Measurements from ENCODE around the gene IFTAP. TPM values are rescaled to one million over a fixed set of nuclear protein-coding genes. Genes with fewer than 3 reads are reported as not detected.
"Not testable (repeated sequence)": the region's sequence is repeated elsewhere in the genome, so short reads cannot be mapped to it uniquely, and the experiment has no call there.

Gene IFTAP
- 0.75 and 2.2 TPM in 2 replicates for total RNA-seq

- intact Hi-C loops (cut with micrococcal nuclease), result no loop called here
- no peak for DNase-seq (ENCODE audit: low spot score)
- Mint-ChIP-seq H3K27me3 (ENCODE audit: low read depth) (peaks cover 42% of the 10 kb centered on the region), H3K27ac (no peak within 1 kb of the TSS), H3K4me1 (ENCODE audit: low read depth) (peaks cover 6% of the 10 kb centered on the region), H3K9me3 (no peaks in the 10 kb centered on the region), H3K4me3 (ENCODE audit: low read depth) (peak within 1 kb of the TSS; percentile 86), H3K36me3 (ENCODE audit: low read depth) (no peaks in the 10 kb centered on the region)
These were observed at the start of gene IFTAP for GRCh38 chr11:36594316-36594989. Gene IFTAP (plus strand): TSS chr11:36594502. CDS start chr11:36610104, 15,602 bp downstream.

GRCh38 chr11:36550385-36551115 lies 43.8 kb upstream of the IFTAP start:
- intact Hi-C loops (cut with micrococcal nuclease), result no loop called here
- Mint-ChIP-seq H3K4me3 (ENCODE audit: low read depth) (no peak overlapping the region), H3K27ac (no peak overlapping the region)

DNA sequence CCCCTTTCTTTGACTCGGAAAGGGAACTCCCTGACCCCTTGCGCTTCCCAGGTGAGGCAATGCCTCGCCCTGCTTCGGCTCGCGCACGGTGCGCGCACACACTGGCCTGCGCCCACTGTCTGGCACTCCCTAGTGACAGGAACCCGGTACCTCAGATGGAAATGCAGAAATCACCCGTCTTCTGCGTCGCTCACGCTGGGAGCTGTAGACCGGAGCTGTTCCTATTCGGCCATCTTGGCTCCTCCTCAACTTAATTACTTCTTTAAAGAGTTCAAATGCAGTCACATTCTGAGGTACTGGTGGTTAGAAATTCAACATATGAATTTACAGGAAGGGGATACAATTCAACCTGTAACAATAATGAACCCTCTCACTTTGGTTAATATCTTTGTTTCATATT lies 36.9 kb upstream of the IFTAP start:
- Mint-ChIP-seq H3K27me3 (ENCODE audit: low read depth) (peaks cover 18% of the 10 kb centered on the region), H3K9me3 (peaks cover 28% of the 10 kb centered on the region), H3K4me1 (ENCODE audit: low read depth) (peaks cover 28% of the 10 kb centered on the region)
- not testable (repeated sequence) for H3K27ac Mint-ChIP-seq; H3K4me3 Mint-ChIP-seq (ENCODE audit: low read depth); DNase-seq (ENCODE audit: low spot score); H3K36me3 Mint-ChIP-seq (ENCODE audit: low read depth)
- intact Hi-C loops (cut with micrococcal nuclease), result loop anchor here (5.0 kb wide), 2 partner anchors 45 to 205 kb away; partner anchors contain the start of gene TRAF6

More at GRCh38 chr11:36550385-36551115, 43.8 kb upstream of the IFTAP start:
- Mint-ChIP-seq H3K4me1 (ENCODE audit: low read depth) (no peaks in the 10 kb centered on the region), H3K36me3 (ENCODE audit: low read depth) (no peaks in the 10 kb centered on the region), H3K27me3 (ENCODE audit: low read depth) (peaks cover 38% of the 10 kb centered on the region), H3K9me3 (no peaks in the 10 kb centered on the region)
- DNase-seq (ENCODE audit: low spot score), result no peak

DNA sequence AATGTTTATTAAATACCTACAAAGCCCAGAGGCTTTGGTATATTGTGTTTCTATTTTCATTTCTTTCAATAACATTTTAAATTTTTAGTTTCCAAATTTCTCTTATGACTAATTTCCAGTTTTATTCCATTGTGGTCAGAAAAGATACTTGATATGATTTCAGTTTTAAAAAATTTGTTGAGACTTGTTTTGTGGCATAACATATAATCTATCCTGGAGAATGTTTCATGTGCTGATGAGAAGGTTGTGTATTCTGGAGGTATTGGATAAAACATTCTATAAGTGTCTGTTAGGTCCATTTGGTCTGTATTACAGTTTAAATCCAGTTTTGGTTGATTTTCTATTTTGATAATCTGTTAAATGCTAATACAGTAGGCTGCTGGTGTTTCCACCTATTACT lies 36.3 kb upstream of the IFTAP start:
- peaks cover 22% of the 10 kb centered on the region for H3K27me3 Mint-ChIP-seq (ENCODE audit: low read depth)
- H3K4me3 Mint-ChIP-seq (ENCODE audit: low read depth), result no peak overlapping the region
- intact Hi-C loops (cut with micrococcal nuclease), result loop anchor here (5.0 kb wide), 2 partner anchors 46 to 206 kb away; partner anchors contain the start of gene TRAF6
- DNase-seq (ENCODE audit: low spot score), result no peak
- H3K4me1 Mint-ChIP-seq (ENCODE audit: low read depth), result peaks cover 28% of the 10 kb centered on the region
- H3K27ac Mint-ChIP-seq, result no peak overlapping the region
- peaks cover 4% of the 10 kb centered on the region for H3K36me3 Mint-ChIP-seq (ENCODE audit: low read depth)
- H3K9me3 Mint-ChIP-seq, result peaks cover 28% of the 10 kb centered on the region

GRCh38 chr11:36558571-36559413 lies 35.5 kb upstream of the IFTAP start:
- intact Hi-C loops (cut with micrococcal nuclease), result loop anchor here (5.0 kb wide), 2 partner anchors 46 to 206 kb away; partner anchors contain the start of gene TRAF6
- peaks cover 28% of the 10 kb centered on the region for H3K9me3 Mint-ChIP-seq
- peak overlapping the region; percentile 60 for H3K27ac Mint-ChIP-seq
- H3K4me1 Mint-ChIP-seq (ENCODE audit: low read depth), result peaks cover 28% of the 10 kb centered on the region
- H3K36me3 Mint-ChIP-seq (ENCODE audit: low read depth), result peaks cover 4% of the 10 kb centered on the region
- DNase-seq (ENCODE audit: low spot score), result no peak
- peaks cover 24% of the 10 kb centered on the region for H3K27me3 Mint-ChIP-seq (ENCODE audit: low read depth)
- H3K4me3 Mint-ChIP-seq (ENCODE audit: low read depth), result peak overlapping the region; percentile 60

DNA sequence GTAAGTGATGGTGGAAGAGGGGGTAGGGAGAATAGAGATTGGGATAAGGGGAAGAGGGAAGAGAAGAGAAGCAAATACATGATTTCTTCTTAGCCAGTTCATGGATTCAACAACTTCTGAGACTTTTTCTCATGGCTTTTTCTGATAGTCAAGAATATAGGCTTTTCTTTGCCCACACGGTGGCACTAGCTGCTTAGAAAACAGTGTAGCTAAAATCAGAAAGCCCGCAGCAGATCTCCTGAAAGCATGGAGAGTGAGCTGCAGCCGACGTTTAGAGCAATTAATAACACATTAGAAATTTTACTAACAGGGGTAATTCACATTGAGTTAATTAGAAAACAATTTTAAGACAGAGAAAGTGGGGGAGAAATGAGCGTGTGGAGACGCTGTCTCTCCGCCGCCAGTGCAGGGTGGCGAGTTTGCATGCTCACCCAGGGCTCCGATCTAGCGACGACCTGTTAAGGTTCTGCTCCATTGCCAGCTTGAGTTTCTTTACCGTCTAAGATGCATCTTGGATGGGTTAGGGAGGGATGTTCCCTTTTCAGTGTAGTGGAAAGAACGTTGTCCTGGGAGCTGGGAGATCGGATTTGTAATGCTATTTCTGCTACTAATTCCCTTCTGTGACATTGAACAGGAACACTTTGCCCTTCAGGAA lies 29.8 kb upstream of the IFTAP start:
- H3K4me1 Mint-ChIP-seq (ENCODE audit: low read depth), result peaks cover 11% of the 10 kb centered on the region
- H3K27me3 Mint-ChIP-seq (ENCODE audit: low read depth), result peaks cover 62% of the 10 kb centered on the region
- H3K9me3 Mint-ChIP-seq, result peaks cover 7% of the 10 kb centered on the region
- H3K36me3 Mint-ChIP-seq (ENCODE audit: low read depth), result no peaks in the 10 kb centered on the region
- DNase-seq (ENCODE audit: low spot score), result peak; percentile 20
- H3K27ac Mint-ChIP-seq, result no peak overlapping the region
- peak overlapping the region; percentile 53 for H3K4me3 Mint-ChIP-seq (ENCODE audit: low read depth)
- intact Hi-C loops (cut with micrococcal nuclease), result loop anchor here (1.0 kb wide), 3 partner anchors 58 to 183 kb away; no protein-coding TSS in a partner anchor

DNA sequence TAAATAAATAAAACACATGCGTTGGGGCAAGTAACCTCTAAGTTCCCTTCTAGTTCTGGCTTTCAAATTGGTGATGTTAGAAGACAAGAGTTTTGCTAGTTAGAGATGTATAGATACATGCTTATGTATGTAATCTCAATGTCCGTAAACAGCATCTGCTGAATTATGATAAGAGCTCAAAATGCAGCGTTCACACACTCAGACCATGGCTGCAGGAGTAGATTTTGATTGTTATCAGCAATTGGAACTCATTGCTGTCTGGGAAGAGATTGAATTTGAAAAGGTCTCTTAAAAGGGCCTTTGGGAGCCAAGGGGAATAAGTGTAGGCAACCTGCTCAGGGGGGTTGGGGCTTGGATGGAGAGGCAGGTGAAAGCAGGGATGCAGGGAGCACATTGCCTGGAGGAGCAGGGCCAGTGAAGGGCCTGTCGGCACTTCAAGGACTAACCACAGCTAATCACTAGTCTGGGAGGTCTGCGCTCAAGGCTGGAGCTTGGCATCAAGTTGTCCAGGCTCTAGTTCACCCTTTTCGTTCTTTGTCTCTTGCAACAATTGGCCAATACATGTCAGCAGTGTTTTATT lies 29.2 kb upstream of the IFTAP start:
- peaks cover under 1% of the 10 kb centered on the region for H3K9me3 Mint-ChIP-seq
- DNase-seq (ENCODE audit: low spot score), result no peak
- H3K4me1 Mint-ChIP-seq (ENCODE audit: low read depth), result peaks cover 5% of the 10 kb centered on the region
- H3K27me3 Mint-ChIP-seq (ENCODE audit: low read depth), result peaks cover 59% of the 10 kb centered on the region
- no peak overlapping the region for H3K4me3 Mint-ChIP-seq (ENCODE audit: low read depth)
- intact Hi-C loops (cut with micrococcal nuclease), result no loop called here
- H3K36me3 Mint-ChIP-seq (ENCODE audit: low read depth), result no peaks in the 10 kb centered on the region
- H3K27ac Mint-ChIP-seq, result no peak overlapping the region

DNA sequence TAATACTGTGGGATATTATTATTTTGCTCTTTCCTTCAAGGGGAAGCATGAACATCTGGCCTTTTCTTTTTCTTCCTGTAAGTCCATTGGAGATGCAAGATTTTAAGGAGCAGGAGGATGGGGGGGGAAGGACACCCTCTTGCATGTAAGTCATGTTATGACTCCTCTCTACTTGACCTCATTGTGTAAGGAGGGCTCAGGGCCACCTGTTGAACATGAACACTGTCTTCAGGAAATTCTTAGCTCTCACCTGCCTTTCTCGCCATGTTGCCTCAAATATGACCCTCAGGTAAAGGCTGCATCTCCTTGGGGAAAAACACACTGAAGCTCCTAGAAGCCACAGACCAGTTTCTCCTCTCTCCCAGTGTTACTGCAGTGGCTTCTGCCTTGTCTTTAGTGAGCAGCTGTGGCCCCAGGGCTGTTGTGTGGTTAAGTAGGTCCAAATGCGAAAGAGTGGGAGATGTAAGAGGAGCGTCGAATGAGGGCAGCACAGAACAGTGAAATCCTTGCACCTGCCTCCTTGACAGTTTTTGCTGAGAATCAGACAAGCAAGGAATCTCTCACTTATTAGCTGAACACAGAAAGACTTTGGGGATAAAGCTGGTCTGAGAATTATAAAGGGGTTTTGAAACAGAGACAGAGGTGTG lies 27.8 kb upstream of the IFTAP start:
- H3K4me1 Mint-ChIP-seq (ENCODE audit: low read depth), result peaks cover 4% of the 10 kb centered on the region
- no peak overlapping the region for H3K4me3 Mint-ChIP-seq (ENCODE audit: low read depth)
- H3K27ac Mint-ChIP-seq, result no peak overlapping the region
- no peaks in the 10 kb centered on the region for H3K36me3 Mint-ChIP-seq (ENCODE audit: low read depth)
- intact Hi-C loops (cut with micrococcal nuclease), result no loop called here
- no peaks in the 10 kb centered on the region for H3K9me3 Mint-ChIP-seq
- peaks cover 62% of the 10 kb centered on the region for H3K27me3 Mint-ChIP-seq (ENCODE audit: low read depth)
- no peak for DNase-seq (ENCODE audit: low spot score)

- intact Hi-C loops (cut with micrococcal nuclease), result no loop called here
- Mint-ChIP-seq H3K9me3 (no peaks in the 10 kb centered on the region), H3K27me3 (ENCODE audit: low read depth) (peaks cover 62% of the 10 kb centered on the region), H3K27ac (no peak within 1 kb of the TSS), H3K4me1 (ENCODE audit: low read depth) (peaks cover 4% of the 10 kb centered on the region), H3K36me3 (ENCODE audit: low read depth) (no peaks in the 10 kb centered on the region), H3K4me3 (ENCODE audit: low read depth) (no peak within 1 kb of the TSS)
- DNase-seq (ENCODE audit: low spot score), result no peak
These were observed 26.6 kb upstream of the IFTAP start, which contains the start of gene RAG1 for GRCh38 chr11:36567694-36568093. Gene RAG1 (plus strand): TSS chr11:36568007. CDS start chr11:36573305, 5,298 bp downstream.

DNA sequence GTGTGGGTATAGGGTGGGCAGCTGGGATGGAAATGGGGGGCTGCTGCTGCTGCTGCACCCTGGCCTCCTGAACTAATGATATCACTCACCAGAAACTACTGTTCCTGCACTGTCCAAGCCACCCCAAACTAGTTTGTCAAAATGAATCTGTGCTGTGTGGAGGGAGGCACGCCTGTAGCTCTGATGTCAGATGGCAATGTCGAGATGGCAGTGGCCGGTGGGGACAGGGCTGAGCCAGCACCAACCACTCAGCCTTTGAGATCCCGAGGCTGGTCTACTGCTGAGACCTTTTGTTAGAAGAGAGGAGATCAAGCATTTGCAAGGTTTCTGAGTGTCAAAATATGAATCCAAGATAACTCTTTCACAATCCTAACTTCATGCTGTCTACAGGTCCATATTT lies 25.2 kb upstream of the IFTAP start:
- Mint-ChIP-seq H3K36me3 (ENCODE audit: low read depth) (no peaks in the 10 kb centered on the region), H3K9me3 (no peaks in the 10 kb centered on the region), H3K27ac (no peak overlapping the region), H3K4me3 (ENCODE audit: low read depth) (no peak overlapping the region), H3K4me1 (ENCODE audit: low read depth) (peaks cover 4% of the 10 kb centered on the region), H3K27me3 (ENCODE audit: low read depth) (peaks cover 61% of the 10 kb centered on the region)
- no peak for DNase-seq (ENCODE audit: low spot score)
- intact Hi-C loops (cut with micrococcal nuclease), result no loop called here

- H3K27ac Mint-ChIP-seq, result no peak overlapping the region
- peaks cover 38% of the 10 kb centered on the region for H3K27me3 Mint-ChIP-seq (ENCODE audit: low read depth)
- no peaks in the 10 kb centered on the region for H3K4me1 Mint-ChIP-seq (ENCODE audit: low read depth)
- no peaks in the 10 kb centered on the region for H3K36me3 Mint-ChIP-seq (ENCODE audit: low read depth)
- intact Hi-C loops (cut with micrococcal nuclease), result no loop called here
- H3K9me3 Mint-ChIP-seq, result no peaks in the 10 kb centered on the region
- H3K4me3 Mint-ChIP-seq (ENCODE audit: low read depth), result no peak overlapping the region
- DNase-seq (ENCODE audit: low spot score), result no peak
These were observed 19.8 kb upstream of the IFTAP start for GRCh38 chr11:36574486-36574885.

All from activated T-helper 2 cell treated with anti-CD3 and anti-CD28 coated beads, Interferon-gamma antibody, Interleukin-2, Interleukin-4, amounts not matched to agents 10 μg/mL and 5 μg/mL and 100 μg/mL, durations not matched to agents 14 hours and 24 hours and 36 hours (primary cell).